22Rv1 (cell line): ENCODE data around the gene RPTOR.

Experiments used
- H3K27ac ChIP-seq: fragments of 450-650 bp; 2 replicates; pipeline ENCODE4 v1.5.1; 2017
- ZFX ChIP-seq: fragments of 450-650 bp; IDR thresholded peaks from 2 replicates; pipeline ENCODE4 v1.6.1; 2017; ENCODE audit warnings: antibody characterized with exemption, borderline replicate concordance
- TF ChIP-seq, protein P1 (sequence below): fragments of 450-650 bp; IDR thresholded peaks from 2 replicates; pipeline ENCODE4 v1.5.1; 2017; ENCODE audit warnings: mild to moderate bottlenecking

Gene RPTOR

DNA sequence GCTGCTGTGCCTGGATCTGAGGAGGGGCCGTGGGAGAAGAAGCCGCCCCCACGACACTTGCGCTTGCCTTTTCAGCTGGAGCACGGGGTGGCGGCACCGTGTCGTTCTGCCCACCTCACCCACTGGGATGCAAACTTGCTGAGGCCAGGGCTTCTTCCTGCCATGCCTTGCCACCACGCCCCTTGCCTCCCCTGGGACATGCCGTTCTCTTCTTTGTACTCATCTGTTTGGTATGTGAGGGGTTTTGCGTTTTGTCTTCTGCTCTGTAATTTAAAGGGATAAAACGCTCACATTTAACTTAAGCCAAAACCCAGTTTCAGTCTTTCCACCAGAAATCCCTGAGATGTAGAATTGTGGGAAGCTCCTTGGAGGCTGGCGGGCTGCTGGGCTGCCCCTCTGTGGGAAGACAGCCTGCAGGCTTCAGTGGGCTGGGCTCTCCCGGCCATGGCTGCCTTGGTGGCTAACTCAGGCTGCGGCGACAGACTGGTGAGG is 180.2 kb downstream of the RPTOR start:
- TF ChIP-seq ZFX, result no peak
- TF ChIP-seq, protein P1, sequence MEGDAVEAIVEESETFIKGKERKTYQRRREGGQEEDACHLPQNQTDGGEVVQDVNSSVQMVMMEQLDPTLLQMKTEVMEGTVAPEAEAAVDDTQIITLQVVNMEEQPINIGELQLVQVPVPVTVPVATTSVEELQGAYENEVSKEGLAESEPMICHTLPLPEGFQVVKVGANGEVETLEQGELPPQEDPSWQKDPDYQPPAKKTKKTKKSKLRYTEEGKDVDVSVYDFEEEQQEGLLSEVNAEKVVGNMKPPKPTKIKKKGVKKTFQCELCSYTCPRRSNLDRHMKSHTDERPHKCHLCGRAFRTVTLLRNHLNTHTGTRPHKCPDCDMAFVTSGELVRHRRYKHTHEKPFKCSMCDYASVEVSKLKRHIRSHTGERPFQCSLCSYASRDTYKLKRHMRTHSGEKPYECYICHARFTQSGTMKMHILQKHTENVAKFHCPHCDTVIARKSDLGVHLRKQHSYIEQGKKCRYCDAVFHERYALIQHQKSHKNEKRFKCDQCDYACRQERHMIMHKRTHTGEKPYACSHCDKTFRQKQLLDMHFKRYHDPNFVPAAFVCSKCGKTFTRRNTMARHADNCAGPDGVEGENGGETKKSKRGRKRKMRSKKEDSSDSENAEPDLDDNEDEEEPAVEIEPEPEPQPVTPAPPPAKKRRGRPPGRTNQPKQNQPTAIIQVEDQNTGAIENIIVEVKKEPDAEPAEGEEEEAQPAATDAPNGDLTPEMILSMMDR, result no peak
- no peak overlapping the region for H3K27ac ChIP-seq

DNA sequence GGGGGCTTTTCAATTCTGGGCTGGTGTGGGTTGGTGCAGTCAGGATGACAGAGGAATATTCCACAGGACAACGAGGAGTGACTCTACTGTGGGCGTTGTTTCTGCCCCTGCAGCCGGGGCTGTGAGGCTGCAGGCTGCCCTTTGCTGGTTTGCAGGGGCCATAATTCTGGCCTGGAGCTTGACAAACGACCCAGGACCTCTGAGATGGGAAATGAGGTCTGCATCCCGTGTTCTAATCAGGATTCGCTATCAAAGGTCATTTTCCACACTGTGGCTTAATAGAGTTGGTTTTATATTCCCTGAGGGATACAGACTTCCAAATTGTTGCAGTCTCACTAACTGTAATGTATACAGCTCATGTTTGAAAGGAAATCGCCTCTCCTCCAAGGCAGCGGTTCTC is 180.9 kb downstream of the RPTOR start:
- TF ChIP-seq ZFX, result no peak
- TF ChIP-seq, protein P1, result no peak
- H3K27ac ChIP-seq, result no peak overlapping the region

DNA sequence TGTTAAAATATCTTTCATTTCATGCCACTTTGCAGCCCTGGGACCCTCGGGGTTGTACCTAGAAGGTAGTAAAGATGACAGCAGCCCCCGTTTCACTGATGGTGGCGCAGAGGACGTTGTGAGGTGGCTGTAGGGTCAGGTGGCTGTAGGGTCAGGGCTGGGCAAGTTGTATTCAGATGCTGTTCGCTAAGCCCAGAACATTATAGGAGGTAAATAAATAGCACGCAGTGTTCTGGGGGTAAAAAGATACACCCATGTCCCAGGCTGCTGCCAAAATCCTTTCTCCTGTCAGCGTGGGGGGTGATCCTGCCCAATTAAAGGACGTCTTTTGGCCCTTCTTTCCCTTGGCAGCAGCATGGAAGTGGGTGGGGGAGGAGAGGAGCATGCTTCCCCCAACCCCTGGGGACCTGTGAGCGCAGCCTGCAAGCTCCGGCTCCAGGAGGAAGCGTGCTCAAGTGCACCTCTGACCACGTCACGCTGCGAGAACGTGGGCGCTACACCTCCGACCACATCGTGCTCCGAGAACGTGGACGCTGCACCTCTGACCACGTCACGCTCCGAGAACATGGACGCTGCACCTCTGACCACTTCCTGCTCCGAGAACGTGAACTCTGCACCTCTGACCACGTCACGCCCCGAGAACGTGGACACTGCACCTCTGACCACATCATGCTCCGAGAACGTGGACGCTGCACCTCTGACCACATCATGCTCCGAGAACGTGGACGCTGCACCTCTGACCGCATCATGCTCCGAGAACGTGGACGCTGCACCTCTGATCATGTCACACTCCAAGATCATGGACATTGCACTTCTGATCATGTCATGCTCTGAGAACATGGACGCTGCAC is 182.1 kb downstream of the RPTOR start:
- TF ChIP-seq, protein P1, result no peak
- TF ChIP-seq ZFX, result no peak
- H3K27ac ChIP-seq, result no peak overlapping the region

DNA sequence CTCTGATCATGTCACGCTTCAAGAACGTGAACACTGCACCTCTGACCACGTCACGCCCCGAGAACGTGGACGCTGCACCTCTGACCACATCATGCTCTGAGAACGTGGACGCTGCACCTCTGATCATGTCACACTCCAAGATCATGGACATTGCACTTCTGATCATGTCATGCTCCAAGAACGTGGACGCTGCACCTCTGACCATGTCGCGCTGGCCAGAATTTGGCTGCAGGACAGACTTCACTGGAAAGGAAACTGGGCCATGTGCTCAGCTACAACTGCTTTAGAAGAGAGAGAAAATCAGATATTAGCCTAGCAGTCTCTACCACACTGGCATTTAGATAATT is 182.7 kb downstream of the RPTOR start:
- TF ChIP-seq ZFX, result no peak
- TF ChIP-seq, protein P1, result no peak
- no peak overlapping the region for H3K27ac ChIP-seq

DNA sequence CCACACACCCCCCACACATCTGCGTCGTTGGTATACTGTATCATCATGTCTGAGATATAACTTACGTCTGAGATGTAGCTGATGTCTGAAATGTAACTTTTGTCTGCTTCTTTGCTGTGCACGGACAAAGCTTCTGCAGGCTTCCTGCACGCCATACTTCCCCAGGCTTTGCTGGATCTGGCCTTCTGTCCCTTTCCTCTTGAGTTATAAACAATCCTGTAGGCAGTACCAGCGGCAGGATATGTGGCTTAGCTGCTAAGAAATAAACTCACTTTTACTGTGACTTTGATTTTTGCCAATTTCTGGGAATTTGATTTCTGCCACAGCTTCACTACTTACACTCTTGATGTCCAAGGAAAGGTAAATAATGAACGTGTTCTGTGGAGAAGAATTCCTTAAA is 184.4 kb downstream of the RPTOR start:
- no peak overlapping the region for H3K27ac ChIP-seq
- TF ChIP-seq, protein P1, result no peak
- TF ChIP-seq ZFX, result no peak

DNA sequence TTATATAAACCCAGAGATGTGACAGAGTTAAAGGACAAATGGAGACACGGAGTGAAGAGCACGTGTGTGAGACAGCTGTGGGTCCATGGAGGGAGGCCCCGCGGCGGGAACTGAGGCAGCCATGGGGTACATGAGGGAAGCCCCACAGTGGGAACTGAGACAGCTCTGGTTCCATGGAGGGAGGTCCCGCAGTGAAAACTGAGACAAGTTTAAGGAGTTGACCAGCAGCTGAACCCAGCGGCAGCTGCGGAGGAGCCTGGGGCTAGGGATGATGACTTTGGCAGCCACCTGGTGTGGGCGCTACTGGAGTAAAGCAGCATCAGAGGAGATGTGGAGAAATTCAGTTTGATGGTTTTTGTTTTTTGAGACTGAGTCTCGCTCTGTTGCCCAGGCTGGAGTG is 185.1 kb downstream of the RPTOR start:
- TF ChIP-seq, protein P1, result no peak
- TF ChIP-seq ZFX, result no peak
- no peak overlapping the region for H3K27ac ChIP-seq

DNA sequence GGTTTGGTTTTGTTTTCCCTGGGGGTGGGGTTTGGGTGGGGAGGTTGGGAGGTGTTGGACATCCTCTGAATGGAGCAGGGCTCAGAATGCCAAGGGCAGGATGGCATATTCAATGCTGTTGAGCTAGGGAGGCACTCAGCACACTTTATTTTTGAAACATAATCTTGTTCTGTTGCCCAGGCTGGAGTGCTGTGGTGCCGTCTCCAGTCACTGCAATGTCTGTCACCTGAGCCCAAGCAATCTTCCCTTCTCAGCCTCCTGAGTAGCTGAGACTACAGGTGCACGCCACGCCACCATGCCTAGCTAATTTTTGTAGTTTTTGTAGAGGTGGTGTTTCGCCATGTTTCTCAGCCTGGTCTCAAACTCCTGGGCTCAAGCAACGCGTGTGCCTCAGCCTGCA is 186.1 kb downstream of the RPTOR start:
- H3K27ac ChIP-seq, result no peak overlapping the region
- TF ChIP-seq ZFX, result no peak
- TF ChIP-seq, protein P1, result no peak
